ENCODE measurements around the gene ELF2.
A peak's percentile ranks its signal among the peaks of the same experiment; 100 is the strongest.
"Not testable (repeated sequence)": the region's sequence is repeated elsewhere in the genome, so short reads cannot be mapped to it uniquely, and the experiment has no call there.

The ELF2 gene

DNA sequence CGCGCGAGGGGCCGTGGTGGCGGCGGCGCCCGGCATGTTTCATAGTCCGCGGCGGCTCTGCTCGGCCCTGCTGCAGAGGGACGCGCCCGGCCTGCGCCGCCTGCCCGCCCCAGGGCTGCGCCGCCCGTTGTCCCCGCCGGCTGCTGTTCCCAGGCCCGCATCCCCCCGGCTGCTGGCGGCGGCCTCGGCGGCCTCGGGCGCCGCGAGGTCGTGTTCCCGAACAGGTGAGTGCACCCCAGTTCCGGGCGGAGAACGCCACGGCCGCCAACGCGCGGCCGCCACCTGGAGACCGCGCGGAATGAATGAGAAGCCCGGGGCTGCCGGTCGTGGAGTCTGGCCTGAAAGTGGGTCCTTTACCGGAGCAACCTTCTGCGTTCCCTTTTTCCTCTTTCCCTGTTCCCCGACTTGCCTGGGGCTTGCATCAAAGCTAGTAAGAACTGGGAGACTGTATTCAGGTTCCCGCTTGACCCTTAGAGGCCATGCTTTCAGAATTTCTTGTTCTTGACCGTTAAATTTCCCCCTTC, 161.0 kb downstream of the ELF2 start:
- DNase-seq = peak; percentile 35 to 44

DNA sequence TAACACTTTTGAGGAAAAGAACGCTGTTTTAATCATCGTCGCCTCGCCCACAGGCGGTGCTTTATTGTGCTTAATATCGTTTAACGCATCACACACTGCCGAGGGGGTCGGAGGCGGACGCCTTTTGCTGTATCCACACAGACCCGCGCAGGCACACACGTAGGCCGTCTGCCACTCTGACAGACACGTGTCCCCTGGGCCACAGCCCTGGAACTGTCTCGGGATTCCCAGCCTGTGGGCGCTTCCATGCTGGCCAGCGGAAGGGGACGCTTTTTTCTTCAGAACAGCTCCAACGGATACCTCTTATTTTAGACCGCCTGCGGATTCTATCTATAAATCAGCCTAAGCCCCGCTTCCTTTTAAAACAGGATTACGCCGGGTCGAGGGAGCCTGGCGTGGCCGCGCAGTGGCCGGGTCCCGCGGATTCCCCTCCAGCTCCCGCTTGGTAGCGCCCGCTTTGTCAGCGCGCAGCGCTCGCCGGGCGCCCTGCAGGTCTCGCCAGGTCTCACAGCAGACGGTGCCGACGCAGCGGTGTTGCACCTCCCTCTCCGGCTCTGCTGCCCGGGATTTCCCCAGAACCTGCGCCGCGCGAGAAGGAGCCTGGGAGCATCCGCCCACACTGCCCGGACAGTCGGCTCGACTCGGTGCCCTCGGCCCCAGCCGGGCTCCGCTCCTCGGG, 161.6 kb downstream of the ELF2 start, which contains the start of gene NOCT:
TSS of gene NOCT (plus strand) at position 513 of the 679 bp plus-strand sequence. CDS start 201 bp downstream, outside the sequence.
- DNase-seq = peak; percentile 94 to 95

DNA sequence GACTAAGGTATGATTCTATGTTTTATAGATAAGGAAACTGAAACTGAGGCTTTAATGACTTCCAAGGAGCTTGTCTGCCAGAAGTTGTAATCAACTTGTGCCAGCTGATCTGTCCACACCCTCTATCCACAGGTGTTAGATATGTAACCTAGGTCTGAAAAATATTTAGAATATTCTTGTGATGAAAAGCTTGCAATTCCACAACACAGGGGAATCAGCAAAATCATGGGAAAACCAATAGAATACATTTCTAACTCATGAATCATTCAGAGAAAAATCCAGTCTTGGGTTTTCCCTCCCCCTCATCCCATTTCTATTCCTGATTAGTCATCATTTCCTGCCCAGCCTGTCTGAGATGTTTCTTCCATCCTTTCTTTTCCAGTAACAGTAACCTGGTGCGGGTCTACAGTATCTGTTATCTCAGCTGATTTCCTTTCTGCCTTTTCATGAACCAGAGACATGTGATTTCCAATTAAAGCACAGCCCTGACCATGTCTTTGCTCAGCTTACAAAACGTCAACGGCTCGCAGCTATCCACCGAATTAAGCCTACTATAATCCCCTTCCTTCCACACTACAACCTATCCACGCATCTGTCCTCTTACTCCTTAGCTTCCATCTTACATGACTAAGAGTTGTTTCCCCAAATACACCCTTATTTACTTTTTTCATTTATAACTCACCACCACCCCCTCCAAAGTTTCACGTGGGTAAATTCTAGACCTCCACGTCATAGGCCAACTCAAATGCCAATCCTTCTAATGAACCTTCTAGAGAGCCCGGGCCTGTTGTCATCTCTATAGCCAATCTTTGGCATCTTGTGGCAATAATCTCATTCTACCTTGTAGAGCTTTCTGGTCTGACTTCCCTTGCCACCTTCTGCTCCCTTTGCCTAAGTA, 162.4 kb downstream of the ELF2 start:
- DNase-seq = no peak

DNA sequence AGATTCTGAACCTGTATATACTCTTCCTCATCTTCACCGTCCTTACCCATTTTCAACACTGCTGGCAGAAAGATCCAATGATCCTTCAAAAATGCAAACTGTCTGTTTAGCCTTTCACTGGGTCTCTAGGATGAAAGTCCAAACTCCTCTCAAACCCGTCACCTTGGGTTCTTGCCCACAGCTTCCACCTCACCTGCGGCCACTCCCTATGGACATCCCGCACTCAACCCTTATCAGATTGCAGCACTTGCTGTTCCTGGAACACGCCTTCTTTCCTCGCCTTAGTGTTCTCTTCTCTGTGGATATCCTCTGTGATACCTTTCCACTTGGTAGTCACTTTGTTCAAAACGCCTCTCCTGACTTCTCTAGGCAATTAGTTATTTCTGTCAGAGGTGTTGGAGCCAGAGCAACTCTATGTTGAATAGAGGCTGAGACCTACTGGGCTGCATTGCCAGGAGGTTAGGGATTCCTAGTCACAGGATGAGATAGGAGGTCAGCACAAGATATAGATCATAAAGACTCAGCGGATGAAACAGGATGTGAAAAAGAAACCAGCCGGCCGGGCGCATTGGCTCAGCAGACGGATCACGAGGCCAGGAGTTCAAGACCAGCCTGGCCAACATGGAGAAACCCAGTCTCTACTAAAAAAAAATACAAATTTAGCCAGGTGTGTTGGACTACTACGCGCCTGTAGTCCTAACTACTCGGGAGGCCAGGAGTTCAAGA, 165.6 kb downstream of the ELF2 start:
- DNase-seq = no peak

DNA sequence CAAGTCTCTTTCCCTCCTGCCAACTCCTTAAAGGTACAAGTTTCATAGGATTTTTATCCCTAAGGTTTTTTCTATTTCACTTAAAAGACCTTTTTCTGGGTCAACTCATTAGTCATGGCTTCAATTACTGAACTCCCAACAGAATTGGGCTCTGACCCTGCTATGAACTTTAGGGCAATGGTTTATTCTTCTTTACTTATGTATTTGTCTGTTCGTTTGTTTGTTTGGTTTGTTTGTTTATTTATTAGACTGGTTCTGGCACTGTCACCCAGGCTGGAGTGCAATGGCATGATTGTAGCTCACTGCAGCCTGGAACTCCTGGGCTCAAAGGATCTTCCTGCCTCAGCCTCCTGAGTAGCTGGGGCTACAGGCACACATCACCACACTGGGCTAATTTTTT, 167.3 kb downstream of the ELF2 start:
- DNase-seq = no peak

DNA sequence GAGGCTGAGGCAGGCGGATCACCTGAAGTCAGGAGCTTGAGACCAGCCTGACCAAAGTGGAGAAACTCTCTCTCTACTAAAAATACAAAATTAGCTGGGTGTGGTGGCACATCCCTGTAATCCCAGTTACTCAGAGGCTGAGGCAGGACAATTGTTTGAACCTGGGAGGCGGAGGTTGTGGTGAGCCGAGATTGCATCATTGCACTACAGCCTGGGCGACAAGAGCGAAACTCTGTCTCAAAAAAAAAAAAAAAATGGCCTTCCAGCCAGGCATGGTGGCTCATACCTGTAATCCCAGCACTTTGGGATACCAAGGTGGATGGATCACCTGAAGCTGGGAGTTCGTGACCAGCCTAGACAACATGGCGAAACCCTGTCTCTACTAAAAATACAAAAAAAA, 168.7 kb downstream of the ELF2 start:
- not testable (repeated sequence) for DNase-seq

DNA sequence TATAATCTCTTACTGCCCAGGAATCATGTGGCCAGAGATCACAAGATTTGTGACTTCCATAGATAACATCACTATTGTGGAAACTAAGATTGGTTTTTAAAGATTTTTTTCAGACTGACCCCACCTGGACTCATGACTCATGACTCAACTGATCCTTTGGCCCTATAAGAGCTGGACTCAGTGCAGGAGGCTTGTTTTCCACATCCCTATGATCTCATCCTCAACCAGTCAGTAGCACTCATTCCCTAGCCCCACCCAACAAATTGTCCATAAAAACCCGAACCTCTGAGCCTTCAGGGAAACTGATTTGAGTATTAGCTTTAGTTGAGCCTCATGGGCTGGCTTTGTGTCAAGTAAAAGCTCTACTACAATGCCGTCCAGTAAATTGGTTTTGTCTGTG, 169.4 kb downstream of the ELF2 start:
- DNase-seq = no peak

All from CD4-positive, alpha-beta T cell treated with Interleukin-1 beta for 1 hour (primary cell).